ENCODE measurements around the gene HIGD2A.

Gene HIGD2A

GRCh38 chr5:176369934-176370711, 18.4 kb upstream of the HIGD2A start:
- DNase-seq = no peak

- no peak for DNase-seq
Measured at GRCh38 chr5:176371621-176372539, 16.7 kb upstream of the HIGD2A start.

DNA sequence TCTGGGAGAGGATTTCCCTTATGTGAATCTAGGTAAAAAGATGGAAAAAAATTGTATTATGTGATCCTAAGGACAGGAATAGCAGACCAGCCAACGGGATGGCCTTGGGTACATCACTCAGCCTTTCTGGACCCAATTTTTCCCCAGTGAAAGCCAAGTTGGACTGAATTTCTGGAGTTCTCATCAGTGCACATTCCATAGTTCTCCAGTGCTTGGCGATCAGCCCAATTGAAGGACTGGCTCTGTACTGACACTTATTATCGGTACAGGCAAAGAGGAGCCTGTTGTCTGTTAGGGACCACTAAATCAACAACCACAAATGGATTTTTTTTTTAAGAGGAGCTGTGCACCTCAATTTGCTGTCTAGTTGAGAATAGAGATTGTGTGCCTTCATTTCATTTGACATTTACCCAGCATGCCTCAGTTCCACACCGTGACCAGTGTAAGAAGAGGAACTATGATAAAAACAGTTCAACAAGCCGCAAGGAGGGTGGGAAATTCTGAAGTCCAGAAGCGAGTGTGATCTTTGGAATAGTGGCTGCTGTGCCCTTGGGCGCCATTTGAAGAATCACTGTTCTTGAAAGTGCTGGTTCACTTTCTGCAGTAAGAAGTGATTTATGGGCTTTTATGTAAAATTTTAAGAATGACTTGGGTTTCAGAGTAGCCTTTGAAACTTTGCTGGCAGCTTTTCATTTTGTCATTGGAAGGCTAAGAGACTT, 15.3 kb upstream of the HIGD2A start:
- no peak for DNase-seq

DNA sequence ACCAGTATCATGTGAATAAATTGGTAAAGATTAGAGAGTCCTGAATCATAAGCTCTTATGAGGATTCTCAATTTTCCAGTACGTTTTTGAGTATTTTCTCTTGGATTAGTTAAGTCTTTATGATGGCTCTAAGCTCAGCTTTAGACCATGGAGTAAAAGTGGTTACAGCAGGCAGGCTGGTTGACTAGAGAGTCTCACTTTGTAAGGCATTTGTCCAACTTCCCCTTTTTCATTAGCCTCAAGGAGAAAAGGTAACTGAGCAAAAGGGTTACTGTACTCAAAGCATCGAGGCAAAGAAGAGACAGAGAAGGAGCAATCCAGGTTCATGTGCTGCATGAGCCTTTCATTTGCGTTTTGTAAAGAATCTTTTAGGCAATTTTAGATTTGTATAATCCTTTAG, 8.7 kb upstream of the HIGD2A start:
- DNase-seq = no peak

- DNase-seq = no peak
Measured at GRCh38 chr5:176381423-176381822, 7.1 kb upstream of the HIGD2A start.

DNA sequence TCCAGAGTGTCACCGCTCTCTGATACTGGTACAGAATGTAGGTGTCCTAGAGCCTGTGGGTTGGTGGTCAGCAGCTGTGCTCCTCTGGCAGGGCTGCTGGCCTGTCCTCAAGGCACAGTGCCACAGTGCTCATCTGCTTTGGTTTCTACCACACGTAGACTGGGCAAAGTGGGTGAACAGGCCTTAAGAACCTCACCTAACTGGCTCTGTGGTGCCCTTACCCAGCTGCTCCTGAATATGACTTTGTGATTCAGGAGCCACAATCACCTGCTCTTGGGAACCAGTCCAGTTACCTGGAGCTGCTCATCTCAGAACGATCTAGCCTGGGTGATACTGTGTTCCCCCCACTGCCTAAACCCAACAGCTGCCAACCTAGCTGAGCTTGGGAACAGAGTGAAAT, 6.6 kb upstream of the HIGD2A start:
- no peak for DNase-seq

- no peak for DNase-seq
Measured at GRCh38 chr5:176382721-176383120, 5.8 kb upstream of the HIGD2A start.

DNA sequence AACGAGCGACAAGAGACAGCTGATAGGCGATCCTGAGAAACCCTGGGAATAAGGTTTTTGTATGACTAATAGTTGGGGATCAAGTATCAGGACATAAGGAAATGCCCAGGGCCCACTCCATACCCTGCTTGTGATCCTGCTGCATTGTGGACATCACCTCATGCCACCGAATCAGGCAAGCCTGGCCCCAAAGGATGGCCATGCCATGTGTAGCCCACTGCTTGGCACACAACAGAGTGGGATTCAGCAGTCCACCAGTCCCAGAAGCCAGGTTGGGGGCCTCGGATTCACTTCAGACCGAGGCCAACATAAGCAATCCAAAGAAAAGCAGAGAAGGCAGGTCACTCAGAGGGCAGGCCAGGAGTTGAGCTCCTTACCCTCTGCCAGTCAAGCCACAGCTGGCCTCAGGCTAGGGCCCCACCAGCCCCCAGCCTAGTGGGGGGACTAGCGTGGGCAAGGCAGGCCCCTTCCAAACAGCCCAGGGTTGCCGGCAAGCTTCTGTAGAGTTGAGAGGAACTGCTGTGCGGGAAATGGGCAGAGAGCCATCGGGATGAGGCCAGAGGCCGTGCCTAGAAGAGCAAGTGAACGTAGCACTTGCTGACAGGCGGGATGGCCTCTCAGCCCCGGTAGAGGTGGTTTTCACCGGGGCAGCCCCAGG, 5.2 kb upstream of the HIGD2A start:
- DNase-seq = no peak

DNA sequence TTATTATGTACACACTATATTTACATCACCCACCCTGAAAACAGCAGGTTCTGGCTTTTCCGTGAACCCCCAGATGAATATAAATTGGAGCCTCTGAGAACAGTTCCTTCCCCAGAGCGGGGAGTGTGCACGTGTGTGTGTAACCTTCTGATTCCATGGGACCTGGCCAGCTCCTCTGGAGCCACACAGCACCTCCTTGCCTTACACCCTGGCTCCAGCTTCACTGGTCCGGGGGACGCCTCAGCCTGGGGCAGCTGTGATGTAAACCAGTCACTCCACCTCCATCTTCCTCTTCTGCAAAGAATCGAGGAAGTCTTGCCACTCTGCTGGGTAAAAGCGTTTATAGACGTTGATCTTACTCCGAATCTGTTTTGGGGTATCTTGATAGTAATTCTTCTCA, 4.6 kb upstream of the HIGD2A start:
- no peak for DNase-seq

DNA sequence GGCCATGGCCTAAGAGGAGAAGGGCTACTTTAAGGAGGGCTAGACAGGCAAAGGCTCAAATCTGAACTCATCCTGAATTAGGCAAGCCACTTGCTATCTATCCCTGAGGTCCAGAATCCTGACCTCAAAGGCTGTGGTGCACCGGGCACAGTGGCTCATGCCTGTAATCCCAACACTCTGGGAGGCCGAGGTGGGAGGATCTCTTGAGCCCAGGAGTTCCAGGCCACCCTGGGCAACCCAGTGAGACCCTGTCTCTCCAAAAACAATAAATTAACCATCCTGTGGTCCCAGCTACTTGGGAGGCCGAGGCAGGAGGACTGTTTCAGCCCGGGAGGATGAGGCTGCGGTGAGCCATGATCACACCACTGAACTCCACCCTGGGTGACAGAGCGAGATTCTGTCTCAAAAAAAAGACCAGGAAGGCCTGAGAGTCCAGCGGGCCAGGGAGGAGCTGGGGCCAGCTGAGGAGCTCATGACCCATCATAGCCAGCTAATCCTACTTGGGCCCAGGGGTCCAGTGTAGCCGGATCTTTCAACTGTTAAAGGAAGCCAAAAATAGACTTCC, 4.1 kb upstream of the HIGD2A start:
- no peak for DNase-seq

- DNase-seq = no peak
Measured at GRCh38 chr5:176384991-176385390, 3.6 kb upstream of the HIGD2A start.

GRCh38 chr5:176386491-176386890, 2.1 kb upstream of the HIGD2A start:
- DNase-seq = no peak

DNA sequence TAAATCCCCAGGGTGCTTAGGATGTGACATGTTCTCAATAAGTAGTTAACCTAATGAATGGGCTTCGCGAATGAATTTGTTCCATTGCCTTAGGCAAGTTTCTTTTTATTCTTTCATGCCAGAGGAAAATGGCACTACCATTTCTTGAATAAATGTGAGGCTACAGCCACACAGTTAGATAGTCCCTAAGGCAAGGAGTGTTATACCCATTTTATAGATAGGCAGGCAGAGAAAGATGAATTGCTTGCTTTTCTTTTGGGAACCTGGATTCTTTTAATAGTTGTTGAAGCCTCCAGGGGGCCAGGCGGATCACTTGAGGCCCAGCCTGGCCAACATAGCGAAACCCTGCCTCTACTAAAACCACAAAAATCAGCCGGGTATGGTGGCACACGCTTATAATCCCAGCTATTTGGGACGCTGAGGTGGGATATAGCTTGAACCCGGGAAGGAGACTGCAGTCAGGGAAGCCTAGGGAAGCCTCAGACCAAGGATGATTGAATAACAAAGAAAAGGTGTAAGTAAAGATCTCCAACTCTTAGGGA, 1.1 kb upstream of the HIGD2A start:
- no peak for DNase-seq

DNA sequence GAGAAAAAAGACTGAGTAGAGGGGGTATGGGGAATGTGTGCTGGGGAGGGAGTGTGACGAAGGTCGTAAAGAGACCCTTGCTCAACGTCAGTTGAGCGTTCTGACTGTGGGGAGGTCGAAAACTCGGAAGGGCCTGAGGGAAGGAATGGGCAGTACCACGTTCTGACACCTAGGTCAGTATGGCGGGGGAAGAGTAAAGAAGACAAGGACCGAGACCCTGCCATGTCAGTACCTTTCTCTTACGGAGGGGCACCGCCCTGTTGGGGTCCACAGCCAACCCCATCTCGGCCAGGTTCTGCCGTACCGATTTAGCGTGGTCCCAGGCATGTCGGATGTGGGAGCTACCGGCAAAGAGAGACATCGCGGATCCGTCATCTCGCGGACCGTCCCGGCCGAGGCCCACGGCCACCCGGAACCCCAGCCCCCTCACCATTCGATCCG, 528 bp upstream of the HIGD2A start:
- no peak for DNase-seq

DNA sequence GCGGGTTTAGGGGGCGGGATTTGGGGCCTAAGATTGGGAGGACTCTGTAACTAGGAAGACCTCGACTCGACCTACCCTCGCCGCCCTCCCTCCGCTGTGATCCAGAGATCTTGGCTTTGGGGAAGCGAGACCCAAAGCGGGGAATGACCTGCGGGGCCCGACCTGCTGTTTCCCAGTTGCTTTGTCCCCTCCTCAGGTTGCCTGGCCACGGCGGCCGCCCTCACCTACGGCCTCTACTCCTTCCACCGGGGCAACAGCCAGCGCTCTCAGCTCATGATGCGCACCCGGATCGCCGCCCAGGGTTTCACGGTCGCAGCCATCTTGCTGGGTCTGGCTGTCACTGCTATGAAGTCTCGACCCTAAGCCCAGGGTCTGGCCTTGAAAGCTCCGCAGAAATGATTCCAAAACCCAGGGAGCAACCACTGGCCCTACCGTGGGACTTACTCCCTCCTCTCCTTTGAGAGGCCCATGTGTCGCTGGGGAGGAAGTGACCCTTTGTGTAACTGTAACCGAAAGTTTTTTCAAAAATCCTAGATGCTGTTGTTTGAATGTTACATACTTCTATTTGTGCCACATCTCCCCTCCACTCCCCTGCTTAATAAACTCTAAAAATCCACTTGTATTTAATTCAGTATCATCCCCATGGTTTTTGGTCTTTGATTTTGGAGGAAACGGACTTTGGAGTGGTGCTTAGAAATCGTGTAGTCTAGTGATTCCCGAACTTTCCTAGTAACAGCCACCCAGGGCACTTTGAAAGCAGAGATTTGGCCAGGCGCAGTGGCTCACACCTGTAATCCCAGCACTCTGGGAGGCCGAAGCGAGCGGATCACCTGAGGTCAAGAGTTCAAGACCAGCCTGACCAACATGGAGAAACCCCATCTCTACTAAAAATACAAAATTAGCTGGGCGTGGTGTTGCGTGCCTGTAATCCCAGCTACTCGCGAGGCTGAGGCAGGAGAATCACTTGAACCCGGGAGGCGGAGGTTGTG, 878 bp downstream of the HIGD2A start:
- DNase-seq = no peak

DNA sequence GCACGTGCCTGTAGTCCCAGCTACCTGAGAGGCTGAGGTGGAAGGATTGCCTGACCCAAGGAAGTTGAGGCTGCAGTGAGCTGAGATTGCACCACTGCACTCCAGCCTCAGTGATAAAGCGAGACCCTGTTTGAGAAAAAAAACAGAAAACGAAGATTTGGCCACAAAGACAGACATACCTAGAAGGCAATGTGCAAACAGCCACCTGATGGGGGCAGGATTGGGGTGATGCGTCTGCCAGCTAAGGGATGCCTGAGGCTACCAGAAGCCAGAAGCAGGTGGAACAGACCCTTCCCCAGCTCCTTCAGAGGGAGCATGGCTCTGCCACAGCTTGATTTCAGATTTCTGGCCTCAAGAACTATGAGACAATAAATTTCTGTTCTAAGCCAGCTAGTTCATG, 2.9 kb downstream of the HIGD2A start:
- no peak for DNase-seq

DNA sequence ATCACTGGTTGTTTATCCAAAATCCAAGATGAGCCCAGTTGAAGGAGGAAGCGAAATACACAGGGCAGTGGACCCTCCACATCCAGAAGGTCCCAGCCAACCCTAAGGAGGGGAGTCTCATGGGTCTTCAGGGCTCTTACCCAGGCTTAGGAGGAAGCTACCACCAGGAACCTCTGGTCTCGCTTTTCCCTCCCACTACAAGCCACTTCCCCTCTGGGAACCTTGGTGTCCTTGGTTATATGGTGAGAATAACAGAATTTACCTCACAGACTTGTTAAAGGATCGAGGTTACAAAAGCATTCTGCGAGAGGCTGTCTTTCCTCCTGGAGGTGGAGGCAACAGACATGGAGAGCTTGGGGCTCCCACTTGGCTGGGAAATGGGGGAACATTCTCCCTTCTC, 3.4 kb downstream of the HIGD2A start:
- DNase-seq = no peak

DNA sequence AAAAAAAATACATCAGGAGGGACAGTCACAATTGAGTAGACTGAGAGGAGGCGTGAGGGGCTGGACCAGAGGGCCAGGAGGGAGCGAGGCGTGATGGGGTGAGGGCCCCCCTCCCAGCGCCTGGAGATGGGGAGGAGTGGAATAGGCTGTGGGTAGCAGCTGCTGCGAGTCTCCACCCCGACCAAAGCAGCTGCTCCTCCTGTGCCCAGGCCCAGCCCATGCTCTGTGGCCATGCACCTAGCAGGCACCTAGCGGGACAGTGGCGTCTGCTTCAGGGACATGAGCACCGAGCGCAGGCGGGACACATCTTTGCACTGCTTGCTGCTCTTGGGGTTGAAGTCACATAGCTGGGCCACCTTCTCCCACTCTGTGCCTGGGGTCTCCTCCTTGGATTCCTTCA, 4.0 kb downstream of the HIGD2A start:
- no peak for DNase-seq

GRCh38 chr5:176394096-176394495, 5.5 kb downstream of the HIGD2A start:
- DNase-seq = no peak

DNA sequence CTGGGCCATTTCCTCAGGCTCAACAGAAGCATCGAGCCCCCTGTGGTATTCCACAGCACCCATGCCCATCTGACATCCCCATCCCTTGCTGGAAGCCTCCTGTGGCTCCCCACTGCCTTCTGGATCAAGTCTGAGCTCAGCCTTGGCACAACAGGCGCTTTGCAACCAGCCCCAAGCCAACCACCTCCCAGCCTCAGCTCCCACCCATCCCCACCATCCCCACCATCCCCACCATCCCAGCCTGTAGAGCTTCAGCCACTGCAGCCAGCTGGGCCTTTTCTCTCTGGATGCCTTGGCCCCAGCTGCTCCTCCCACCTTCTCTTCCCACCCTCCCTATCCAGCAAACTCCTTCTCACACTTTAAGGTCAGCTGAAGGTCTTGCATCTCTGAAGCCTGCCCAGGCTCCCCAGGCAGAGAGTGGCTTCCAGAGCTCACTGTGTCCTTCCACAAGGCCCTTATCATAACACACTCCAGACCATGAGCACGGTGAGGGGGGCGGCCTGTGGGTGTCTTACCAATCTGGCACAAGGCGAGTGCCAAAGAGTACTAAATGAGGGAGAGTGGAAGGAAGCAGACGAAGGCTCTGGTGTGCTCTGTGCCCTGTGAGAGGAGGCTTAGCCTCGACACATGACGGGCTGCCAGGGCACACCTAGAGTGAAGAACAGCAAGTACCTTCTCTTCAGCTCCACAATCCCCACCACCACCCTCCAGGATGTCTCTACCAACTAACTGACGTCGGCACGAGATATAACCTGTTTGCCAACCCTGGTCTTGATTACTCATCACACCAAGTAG, 6.5 kb downstream of the HIGD2A start:
- no peak for DNase-seq
